ENCODE data around the gene FAM163B. TPM values are rescaled to one million over a fixed set of nuclear protein-coding genes. Genes with fewer than 3 reads are reported as not detected.

The FAM163B gene
- polyA plus RNA-seq, 1 of the 3 experiments (the other 2 are of a cell fraction): 0.05 TPM

DNA sequence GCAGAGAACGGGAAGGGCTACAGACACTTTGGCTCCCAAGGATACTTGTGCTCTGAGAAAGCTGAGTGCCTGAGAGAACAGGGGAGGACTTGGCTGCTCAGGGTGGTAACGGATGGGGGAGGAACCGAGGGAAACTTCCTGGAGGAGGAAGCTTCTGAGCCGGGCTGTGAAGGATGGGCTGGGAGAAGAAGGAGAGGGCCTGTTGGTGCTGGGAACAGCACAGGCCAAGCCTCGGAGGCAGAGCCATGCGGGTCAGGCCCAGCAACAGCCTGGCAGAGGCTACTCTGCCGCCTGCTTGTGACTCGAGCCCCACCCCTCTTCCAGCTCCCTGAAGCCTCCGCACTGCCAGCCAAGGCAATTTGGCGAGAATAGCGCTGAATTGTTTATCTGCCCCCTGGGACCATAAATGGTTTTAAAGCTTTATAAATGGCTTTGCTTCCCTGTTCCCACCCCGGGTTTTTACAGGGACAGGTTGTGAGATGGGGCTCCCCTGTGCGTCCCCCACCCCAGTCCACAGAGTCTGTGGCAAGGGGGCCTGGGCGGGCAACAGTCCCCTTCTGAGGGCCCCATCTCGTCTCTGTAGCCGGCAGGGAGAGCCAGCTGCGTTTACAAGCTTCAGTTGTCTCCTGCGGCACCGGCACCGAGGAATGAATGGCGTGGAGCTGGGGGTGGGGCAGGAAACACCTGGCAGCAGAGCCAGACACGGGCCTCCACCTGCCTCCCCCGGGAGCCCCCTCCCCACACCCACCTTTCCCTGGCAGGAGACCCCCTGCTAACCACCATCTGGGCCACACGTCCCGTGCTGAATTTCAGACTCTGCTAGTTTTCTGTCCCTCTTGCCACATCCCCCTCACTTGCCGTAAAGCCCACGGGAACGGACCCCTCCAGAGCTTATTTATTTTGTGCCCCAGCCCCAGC, 24.4 kb downstream of the FAM163B start:
- DNase-seq: peak; percentile 68
- Histone ChIP-seq H3K9me3 (no peaks in the 10 kb centered on the region), H3K4me3 (ENCODE audit: low read depth in 2 of 2, low read length in 1 of 2) (peak overlapping the region in 1 of 2 experiments; percentile 24; a peak in 1 of 4 replicates), H3K9me2 (no peaks in the 10 kb centered on the region), H3F3A (replicated peaks; ENCODE audit: insufficient read depth) (no peaks in the 10 kb centered on the region), H3K4me1 (ENCODE audit: control insufficient read depth in 1 of 2, insufficient read depth in 2 of 2, low read depth in 1 of 2, low read length in 1 of 2) (peaks cover 0 to 80% of the 10 kb centered on the region in 2 experiments; a peak in 3 of 4 replicates), H2AFZ (ENCODE audit: low read depth) (no peak overlapping the region), H3K27ac (ENCODE audit: low read depth in 2 of 2, low read length in 1 of 2) (peak overlapping the region in 1 of 2 experiments; percentile 100; a peak in 2 of 4 replicates), H3K36me3 (replicated peaks in 1 of 2; ENCODE audit: control insufficient read depth in 1 of 2, insufficient read depth in 2 of 2, low read length in 1 of 2) (no peaks in the 10 kb centered on the region), H3K27me3 (ENCODE audit: insufficient read depth) (peaks cover 19% of the 10 kb centered on the region), H4K20me1 (ENCODE audit: insufficient read depth) (no peaks in the 10 kb centered on the region), H3K4me2 (no peak overlapping the region), H3K79me2 (ENCODE audit: insufficient read depth) (no peaks in the 10 kb centered on the region), H3K9ac (no peak overlapping the region)
- ChIA-PET POLR2A (interaction anchor here (0.8 to 5.1 kb wide), 11 partner anchors 12 to 115 kb away, joined by 3 to 94 read pairs (median 3); partner anchors contain the start of genes ADAMTSL2 and DBH), CTCF (interaction anchor here (0.9 to 9.1 kb wide), 13 partner anchors 12 to 158 kb away, joined by 3 to 102 read pairs (median 5); partner anchors contain the start of genes ADAMTSL2, DBH and FAM163B)
- WGBS (ENCODE audit: low lambda C conversion rate): 41% methylated on average over 26 of the region's 28 CpGs
- TF ChIP-seq RCOR1 (IDR thresholded peaks at IDR 0.05; ENCODE audit: low read length) (peak; percentile 31; the same call in 1 of the 2 replicates), CHD2 (IDR thresholded peaks at IDR 0.05; ENCODE audit: low read length, partially characterized antibody) (no peak), GATA2 (CRISPR knock-in tag; IDR thresholded peaks at IDR 0.05) (no peak), RFX5 (IDR thresholded peaks at IDR 0.05; ENCODE audit: low read length) (no peak; the same call in 1 of the 2 replicates), MXI1 (IDR thresholded peaks at IDR 0.05; ENCODE audit: low read depth, low read length) (peak; percentile 20; the same call in 1 of the 2 replicates), GABPA (IDR thresholded peaks at IDR 0.05; ENCODE audit: low read depth) (no peak), FOXJ3 (CRISPR knock-in tag; IDR thresholded peaks at IDR 0.05) (peak; percentile 47; the same call in 1 of the 2 replicates), TCF12 (IDR thresholded peaks at IDR 0.05) (no peak), CTCF (IDR thresholded peaks at IDR 0.05) (no peak)

DNA sequence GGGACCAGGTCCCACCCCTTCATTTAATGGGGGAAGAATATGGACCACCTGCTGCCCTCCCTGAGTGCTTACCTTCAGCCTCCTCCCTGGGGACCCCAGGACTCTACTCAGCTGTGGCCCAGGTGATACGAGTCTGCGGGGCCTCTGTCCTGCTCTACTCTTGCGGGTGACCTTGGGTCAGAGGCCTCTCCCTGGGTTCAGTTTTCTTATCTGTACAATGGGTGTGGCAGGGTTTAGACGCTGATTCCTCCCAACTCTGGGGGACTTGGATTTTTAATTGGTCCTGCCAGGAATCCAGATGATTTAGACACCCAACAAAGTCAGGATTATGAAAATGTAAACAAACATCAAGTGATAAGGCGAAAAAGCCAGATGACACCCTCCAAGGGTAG, 25.0 kb downstream of the FAM163B start:
- H3K36me3 ChIP-seq (replicated peaks in 1 of 2; ENCODE audit: control insufficient read depth in 1 of 2, insufficient read depth in 2 of 2, low read length in 1 of 2): no peaks in the 10 kb centered on the region
- H3K9ac ChIP-seq: no peak overlapping the region
- H3K4me2 ChIP-seq: no peak overlapping the region
- H3F3A ChIP-seq (replicated peaks; ENCODE audit: insufficient read depth): no peaks in the 10 kb centered on the region
- no peak overlapping the region for H2AFZ ChIP-seq (ENCODE audit: low read depth)
- peak overlapping the region in 1 of 2 experiments; percentile 17; a peak in 1 of 4 replicates for H3K4me3 ChIP-seq (ENCODE audit: low read depth in 2 of 2, low read length in 1 of 2)
- no peaks in the 10 kb centered on the region for H4K20me1 ChIP-seq (ENCODE audit: insufficient read depth)
- no peak for DNase-seq
- H3K9me3 ChIP-seq: no peaks in the 10 kb centered on the region
- peaks cover 19% of the 10 kb centered on the region for H3K27me3 ChIP-seq (ENCODE audit: insufficient read depth)
- ChIA-PET POLR2A (interaction anchor here (0.8 to 5.1 kb wide), 11 partner anchors 11 to 115 kb away, joined by 3 to 94 read pairs (median 3); partner anchors contain the start of genes ADAMTSL2 and DBH), CTCF (interaction anchor here (0.9 to 9.1 kb wide), 11 partner anchors 12 to 159 kb away, joined by 3 to 102 read pairs (median 5); partner anchors contain the start of genes ADAMTSL2, DBH and FAM163B)
- WGBS (ENCODE audit: low lambda C conversion rate): 63% methylated on average over 2 of the region's 5 CpGs
- no peak for TF ChIP-seq RFX5 (IDR thresholded peaks at IDR 0.05; ENCODE audit: low read length)
- no peak for TF ChIP-seq NRF1 (IDR thresholded peaks at IDR 0.05; ENCODE audit: low read depth, low read length)
- H3K9me2 ChIP-seq: no peaks in the 10 kb centered on the region
- peaks cover 0 to 86% of the 10 kb centered on the region in 2 experiments; a peak in 3 of 4 replicates for H3K4me1 ChIP-seq (ENCODE audit: control insufficient read depth in 1 of 2, insufficient read depth in 2 of 2, low read depth in 1 of 2, low read length in 1 of 2)
- no peaks in the 10 kb centered on the region for H3K79me2 ChIP-seq (ENCODE audit: insufficient read depth)
- H3K27ac ChIP-seq (ENCODE audit: low read depth in 2 of 2, low read length in 1 of 2): peak overlapping the region in 1 of 2 experiments; percentile 100; a peak in 2 of 4 replicates

Measured in SK-N-SH (cell line).